H1 (cell line): Measurements from ENCODE around the gene TMTC2. TPM values are rescaled to one million over a fixed set of nuclear protein-coding genes. Genes with fewer than 3 reads are reported as not detected.

ENCODE experiments used
- ASH2L ChIP-seq: fragments of 200-600, 300-600 bp; sonication (generic); IDR thresholded peaks from one replicate; pipeline ENCODE4 v1.7.1; 2017; ENCODE audit warnings: low read length
- CBX8 ChIP-seq: fragments of 300-800, 300-1000 bp; sonication (generic); IDR thresholded peaks from 2 replicates; pipeline ENCODE4 v1.7.1; 2016; ENCODE audit warnings: low read depth, low read length, borderline replicate concordance
- CHD7 ChIP-seq: fragments of 300-600 bp; sonication (generic); IDR thresholded peaks from 2 replicates; pipeline ENCODE4 v1.7.1; 2012; ENCODE audit warnings: low read length, moderate library complexity, mild to moderate bottlenecking, inconsistent platforms; ENCODE audit not compliant: insufficient replicate concordance
- CTCF ChIP-seq, 3 experiments: IDR thresholded peaks; 1 replicate in 2 of 3; 2 replicates in 1 of 3; pipeline versions ENCODE4 v1.5.1 to v1.6.1; 2011; ENCODE audit warnings: low read length in 3 of 3, mild to moderate bottlenecking in 3 of 3, inconsistent platforms in 2 of 3, low read depth in 1 of 3, moderate library complexity in 1 of 3; ENCODE audit not compliant: insufficient read depth in 1 of 3; ENCODE audit errors: control extremely low read depth in 1 of 3
- GABPA ChIP-seq: IDR thresholded peaks from 2 replicates; pipeline ENCODE4 v1.6.1; 2011; ENCODE audit warnings: mild to moderate bottlenecking, low read length, moderate library complexity, borderline replicate concordance; ENCODE audit not compliant: insufficient read depth
- KDM4A ChIP-seq: IDR thresholded peaks from one replicate; pipeline ENCODE4 v1.7.1; 2012; ENCODE audit warnings: low read depth, mild to moderate bottlenecking, moderate library complexity, low read length, inconsistent platforms; ENCODE audit not compliant: severe bottlenecking
- TBP ChIP-seq: IDR thresholded peaks from 2 replicates; pipeline ENCODE4 v1.6.1; 2011; ENCODE audit warnings: low read depth, low read length, improper control_type of control experiment
- polyA plus RNA-seq, 7 experiments: library from polyadenylated mRNA; depleted of rRNA in 3 of 7; stranded (reverse) in 5 of 7; unstranded in 2 of 7; fragments of >200 nt in 5 of 7; fragments of 200-250 nt in 2 of 7; gene quantifications; 1 replicate in 5 of 7; 2 replicates in 1 of 7; 4 replicates in 1 of 7; pipeline versions ENCODE4 v1.2.1 to v1.2.3, GENCODE V29; 2011 to 2013; ENCODE audit warnings: missing spikeins in 2 of 7, mixed read lengths in 2 of 7
- total RNA-seq: library from RNA; stranded (reverse); fragmentation: NEBNext Ultra II Directional; extraction: Animal tissue kit (Norgen Biotek cat#: 25700); gene quantifications from 2 replicates; pipeline ENCODE4 v1.2.1, GENCODE V29; 2021

The TMTC2 gene
- total and polyA plus RNA-seq, 2 of the 8 experiments (the other 6 are each of a cell fraction or from before 2014, with no cell fraction given): 2.3 to 3.9 TPM

GRCh38 chr12:82651489-82651888 is 35.2 kb upstream of the TMTC2 start (continued):
- TF ChIP-seq CHD7: no peak
- TF ChIP-seq TBP: no peak
- TF ChIP-seq KDM4A: no peak
- no peak for TF ChIP-seq ASH2L
- no peak for TF ChIP-seq CTCF (IDR thresholded peaks at IDR 0.05; ENCODE audit: control extremely low read depth in 1 of 3, insufficient read depth in 1 of 3, low read depth in 1 of 3, low read length in 3 of 3)
- TF ChIP-seq GABPA: no peak
- no peak for TF ChIP-seq CBX8
